Panc1 (cell line): ENCODE data around the gene CD300LG. TPM values are rescaled to one million over a fixed set of nuclear protein-coding genes. Genes with fewer than 3 reads are reported as not detected.

Experiments
- ATAC-seq: fragments of 200-7000 bp; cut with Tn5 transposase; 2 replicates; pipeline ENCODE4 v1.9.1; 2020; ENCODE audit warnings: mild to moderate bottlenecking, moderate library complexity
- BruUV-seq: library from RNA; stranded (reverse); fragments of 400-500 nt; replicated peaks from 2 replicates; lab custom pipeline; 2021; lab: Mats Ljungman, UMichigan
- CTCF ChIA-PET: fragments of 300-600 bp; sonication (Branson Sonifier 250); formaldehyde crosslinking; loops from one replicate; lab custom pipeline; 2022; ENCODE audit warnings: antibody characterized with exemption; lab: Charles Lee
- POLR2A ChIA-PET: fragments of 300-600 bp; sonication (Branson Sonifier 250); formaldehyde crosslinking; loops from one replicate; lab custom pipeline; 2022; ENCODE audit warnings: antibody characterized with exemption; lab: Charles Lee
- DNase-seq: peaks from one replicate; pipeline ENCODE4 v3.0.0-alpha.2; 2010; ENCODE audit warnings: low read depth, low spot score
- H3K27ac ChIP-seq: 2 replicates; pipeline ENCODE4 v1.5.1; 2011; ENCODE audit warnings: mild to moderate bottlenecking, low read length, inconsistent platforms
- H3K27me3 ChIP-seq: fragments of 200-500 bp; sonication (Bioruptor generic); 2 replicates; pipeline ENCODE4 v1.6.0; 2014; ENCODE audit warnings: low read length, inconsistent platforms; ENCODE audit not compliant: control insufficient read depth, insufficient read depth
- H3K36me3 ChIP-seq: fragments of 200-500 bp; sonication (Bioruptor generic); 2 replicates; pipeline ENCODE4 v1.5.1; 2014; ENCODE audit warnings: inconsistent platforms, mild to moderate bottlenecking, low read length, moderate library complexity; ENCODE audit not compliant: control insufficient read depth, insufficient read depth
- H3K4me1 ChIP-seq: 2 replicates; pipeline ENCODE4 v1.5.1; 2011; ENCODE audit warnings: inconsistent platforms, mild to moderate bottlenecking, low read length, moderate library complexity; ENCODE audit not compliant: control insufficient read depth, insufficient read depth
- H3K4me3 ChIP-seq, 2 experiments: 2 replicates each; pipeline ENCODE4 v1.5.1; 2011 to 2012; ENCODE audit warnings: low read depth in 2 of 2, low read length in 2 of 2, mild to moderate bottlenecking in 2 of 2, inconsistent platforms in 1 of 2, moderate library complexity in 1 of 2
- H3K9me3 ChIP-seq: fragments of 200-500 bp; sonication (Bioruptor generic); 2 replicates; pipeline ENCODE4 v1.5.1; 2014; ENCODE audit warnings: low read depth, mild to moderate bottlenecking, inconsistent platforms, low read length, moderate library complexity; ENCODE audit not compliant: control insufficient read depth, insufficient read depth
- CTCF ChIP-seq: fragments of 450-650 bp; IDR thresholded peaks from 2 replicates; pipeline ENCODE4 v1.5.1; 2017; ENCODE audit warnings: mild to moderate bottlenecking
- POLR2AphosphoS5 ChIP-seq: IDR thresholded peaks from 2 replicates; pipeline ENCODE4 v1.6.1; 2012; ENCODE audit warnings: mild to moderate bottlenecking, low read depth, low read length, moderate library complexity
- REST ChIP-seq, 2 experiments: IDR thresholded peaks; 2 replicates each; pipeline ENCODE4 v1.6.1; 2011 to 2012; ENCODE audit warnings: low read depth in 2 of 2, control low read depth in 1 of 2, low read length in 1 of 2, mild to moderate bottlenecking in 1 of 2, moderate library complexity in 1 of 2; ENCODE audit not compliant: insufficient read depth in 1 of 2
- SIN3A ChIP-seq: IDR thresholded peaks from 2 replicates; pipeline ENCODE4 v1.6.1; 2012; ENCODE audit warnings: low read depth, mild to moderate bottlenecking, low read length, moderate library complexity, borderline replicate concordance; ENCODE audit not compliant: insufficient read depth
- TCF7L2 ChIP-seq: IDR thresholded peaks from 2 replicates; pipeline ENCODE4 v1.6.1; 2011; ENCODE audit warnings: mild to moderate bottlenecking, low read depth, low read length, inconsistent platforms
- in situ Hi-C: cut with HindIII; loops from 2 replicates; pipeline ENCODE4 v1.10.0; 2016; ENCODE audit warnings: low sequenced_read_pairs, low pct_unique_long_range_greater_than_20kb
- intact Hi-C: fragments of 100-400 bp; cut with micrococcal nuclease; formaldehyde crosslinking; loops from one replicate; pipeline ENCODE4 v1.10.0; 2022; ENCODE audit not compliant: unreplicated experiment
- total RNA-seq: library from RNA; stranded (reverse); gene quantifications from one replicate; pipeline ENCODE4 v1.2.1, GENCODE V29; 2021; ENCODE audit not compliant: unreplicated experiment

CD300LG gene
- total RNA-seq, 1 experiment from 2014 or later = not detected

- in situ Hi-C loops (no loop called here), intact Hi-C loops (no loop called here)
- DNase-seq (no peak), ATAC-seq (no peak)
- Histone ChIP-seq H3K4me3 (no peak overlapping the region), H3K27me3 (no peaks in the 10 kb centered on the region), H3K36me3 (no peaks in the 10 kb centered on the region), H3K27ac (no peak overlapping the region), H3K4me1 (0 out of 2 replicates have a peak, but pooled peaks cover 4% of the 10 kb centered on the region), H3K9me3 (no peaks in the 10 kb centered on the region)
- no TSS peak for BruUV-seq
- CTCF ChIA-PET = no interaction called here
- TF ChIP-seq REST (IDR thresholded peaks at IDR 0.05; ENCODE audit: insufficient read depth in 1 of 2, low read depth in 2 of 2, low read length in 1 of 2) = no peak
- TF ChIP-seq SIN3A = no peak
- TF ChIP-seq TCF7L2 = no peak
- TF ChIP-seq CTCF = no peak
- no peak for TF ChIP-seq POLR2AphosphoS5
- POLR2A ChIA-PET = no interaction called here
Observed at GRCh38 chr17:43875476-43876147, 28.6 kb downstream of the CD300LG start.

GRCh38 chr17:43877031-43877430 lies 30.1 kb downstream of the CD300LG start:
- Histone ChIP-seq H3K4me3 (no peak overlapping the region), H3K27me3 (no peaks in the 10 kb centered on the region), H3K4me1 (0 out of 2 replicates have a peak, but pooled peaks cover 4% of the 10 kb centered on the region), H3K36me3 (no peaks in the 10 kb centered on the region), H3K9me3 (no peaks in the 10 kb centered on the region), H3K27ac (no peak overlapping the region)
- ATAC-seq (no peak), DNase-seq (no peak)
- ChIA-PET CTCF (interaction anchor here (0.6 kb wide), 1 partner anchor 207 kb away, joined by 7 read pairs; no protein-coding TSS in a partner anchor), POLR2A (interaction anchor here (0.5 kb wide), 1 partner anchor 119 kb away, joined by 3 read pairs; no protein-coding TSS in a partner anchor)
- in situ Hi-C loops (no loop called here), intact Hi-C loops (no loop called here)
- TF ChIP-seq TCF7L2 (no peak), REST (IDR thresholded peaks at IDR 0.05; ENCODE audit: insufficient read depth in 1 of 2, low read depth in 2 of 2, low read length in 1 of 2) (no peak), CTCF (no peak), POLR2AphosphoS5 (no peak), SIN3A (no peak)
- BruUV-seq = no TSS peak
